K562 (cell line): Measurements from ENCODE around the gene ACADVL. TPM values are rescaled to one million over a fixed set of nuclear protein-coding genes. Genes with fewer than 3 reads are reported as not detected.

Experiments
- ARID2 ChIP-seq: fragments of 450-650 bp; IDR thresholded peaks from 2 replicates; pipeline ENCODE4 v1.6.1; 2017; ENCODE audit warnings: antibody characterized with exemption, mild to moderate bottlenecking
- ATF1 ChIP-seq, 2 experiments: fragments of 450-650 bp in 1 of 2; IDR thresholded peaks; 2 replicates each; pipeline ENCODE4 v1.6.1; 2016; ENCODE audit warnings: missing compliant biosample characterization in 1 of 2, missing genetic modification characterization in 1 of 2
- ATF2 ChIP-seq: sonication (generic); formaldehyde crosslinking; IDR thresholded peaks from 2 replicates; pipeline ENCODE4 v1.8.1; 2022; ENCODE audit warnings: missing genetic modification reagents
- ETS1 ChIP-seq: conservative IDR thresholded peaks from 2 replicates; pipeline ENCODE4 v1.6.1; 2011; ENCODE audit warnings: low read depth, mild to moderate bottlenecking, low read length; ENCODE audit not compliant: control insufficient read depth
- FOSL1 ChIP-seq: fragments of 200-800 bp; sonication (Bioruptor generic); conservative IDR thresholded peaks from 2 replicates; pipeline ENCODE4 v1.6.1; 2016; ENCODE audit warnings: missing genetic modification characterization, missing compliant biosample characterization
- GTF3C2 ChIP-seq: IDR thresholded peaks from 3 replicates; pipeline ENCODE4 v1.6.1; 2011; ENCODE audit warnings: borderline replicate concordance, mild to moderate bottlenecking, moderate library complexity; ENCODE audit not compliant: insufficient read length; ENCODE audit errors: extremely low read depth
- HCFC1 ChIP-seq: IDR thresholded peaks from 2 replicates; pipeline ENCODE4 v1.6.1; 2012; ENCODE audit warnings: low read depth, low read length, improper control_type of control experiment
- ILF3 ChIP-seq: fragments of 450-650 bp; IDR thresholded peaks from 2 replicates; pipeline ENCODE4 v1.6.1; 2018; ENCODE audit warnings: antibody characterized with exemption, mild to moderate bottlenecking, moderate library complexity, borderline replicate concordance
- IRF9 ChIP-seq: fragments of 450-650 bp; IDR thresholded peaks from 2 replicates; pipeline ENCODE4 v1.6.1; 2016; ENCODE audit warnings: missing biosample characterization, missing genetic modification characterization
- NELFE ChIP-seq: IDR thresholded peaks from 2 replicates; pipeline ENCODE4 v1.6.1; 2011; ENCODE audit warnings: mild to moderate bottlenecking; ENCODE audit not compliant: insufficient read depth, insufficient read length
- USF1 ChIP-seq: sonication (generic); formaldehyde crosslinking; IDR thresholded peaks from 2 replicates; pipeline ENCODE4 v1.9.0; 2022; ENCODE audit warnings: mild to moderate bottlenecking, missing genetic modification reagents
- ZBTB8A ChIP-seq: fragments of 450-650 bp; IDR thresholded peaks from 2 replicates; pipeline ENCODE4 v1.6.1; 2018; ENCODE audit warnings: mild to moderate bottlenecking, moderate library complexity; ENCODE audit not compliant: partially characterized antibody
- ZNF143 ChIP-seq: sonication (generic); formaldehyde crosslinking; IDR thresholded peaks from 2 replicates; pipeline ENCODE4 v1.9.0; 2022; ENCODE audit warnings: mild to moderate bottlenecking, missing genetic modification reagents
- ZNF408 ChIP-seq: fragments of 250-450 bp; sonication (Bioruptor Pico); IDR thresholded peaks from 2 replicates; pipeline ENCODE4 v1.4.0; 2020; ENCODE audit warnings: low read depth, mild to moderate bottlenecking, moderate library complexity
- polyA plus RNA-seq, 8 experiments: library from polyadenylated mRNA; depleted of rRNA in 4 of 8; stranded (reverse) in 5 of 8; unstranded in 3 of 8; fragments of >200 nt; fragmentation: Nextera tagmentation in 2 of 8; fragmentation: Illumina TruSeq in 1 of 8; extraction: Ambion mirVana in 2 of 8; extraction: Trizol in 1 of 8; gene quantifications; 2 replicates each; pipeline versions ENCODE4 v1.2.1 to v1.2.3, GENCODE V29; 2011 to 2014; ENCODE audit warnings: inconsistent platforms in 1 of 8, missing spikeins in 1 of 8
- total RNA-seq, 7 experiments: library from RNA; depleted of rRNA in 6 of 7; stranded (reverse); fragments of >200 nt in 6 of 7; fragmentation: Illumina TruSeq in 2 of 7; extraction: Trizol in 2 of 7; gene quantifications; 2 replicates each; pipeline versions ENCODE4 v1.2.1 to v1.2.3, GENCODE V29; 2011 to 2021; ENCODE audit warnings: low replicate concordance in 1 of 7

ACADVL gene
- total and polyA plus RNA-seq, 9 of the 15 experiments (the other 6 are each of a cell fraction or from before 2014, with no cell fraction given), result 25.5 to 449 (median 214) TPM

GRCh38 chr17:7191571-7192270, 28.0 kb upstream of the ACADVL start (continued):
- TF ChIP-seq GTF3C2 (no peak), ZNF143 (peak; percentile 86), ILF3 (no peak), ATF2 (CRISPR knock-in tag) (no peak), ATF1 (CRISPR knock-in tag; IDR thresholded peaks at IDR 0.05) (no peak), ATF1 (tag; IDR thresholded peaks at IDR 0.05) (0 out of 2 replicates have a peak, but pooled peaks have one; percentile 27), USF1 (CRISPR knock-in tag) (peak; percentile 35; the same call in 1 of the 2 replicates), IRF9 (tag) (no peak), ETS1 (peak; percentile 98), FOSL1 (tag) (peak; percentile 79), ARID2 (no peak), NELFE (no peak), ZBTB8A (no peak), ZNF408 (CRISPR knock-in tag) (no peak), HCFC1 (peak; percentile 97)
